Right ventricle myocardium superior (tissue), 1 donor: ENCODE measurements around the gene TMCO4. TPM values are rescaled to one million over a fixed set of nuclear protein-coding genes. Genes with fewer than 3 reads are reported as not detected.
A peak's percentile ranks its signal among the peaks of the same experiment; 100 is the strongest.

ENCODE experiments used
- ATAC-seq: fragments of 200-7000 bp; cut with Tn5 transposase; one replicate; pipeline ENCODE4 v1.9.1; 2020; ENCODE audit warnings: mild to moderate bottlenecking; ENCODE audit not compliant: poor library complexity
- DNase-seq: peaks from one replicate; pipeline ENCODE4 v3.0.0-alpha.2; 2020
- intact Hi-C: fragments of 100-400 bp; cut with DNase I; formaldehyde crosslinking; loops from one replicate; pipeline ENCODE4 v1.11.2; 2022
- total RNA-seq: library from RNA; stranded (reverse); fragmentation: NEBNext Ultra II Directional; extraction: Animal tissue kit (Norgen Biotek cat#: 25700); gene quantifications from one replicate; pipeline ENCODE4 v1.2.1, GENCODE V29; 2021
- donor health status: DM: no; HTN: yes; CAD: no; lungs with severe emphysema.

Gene TMCO4
- total RNA-seq, 1 donor from 2014 or later: 8.1 TPM

DNA sequence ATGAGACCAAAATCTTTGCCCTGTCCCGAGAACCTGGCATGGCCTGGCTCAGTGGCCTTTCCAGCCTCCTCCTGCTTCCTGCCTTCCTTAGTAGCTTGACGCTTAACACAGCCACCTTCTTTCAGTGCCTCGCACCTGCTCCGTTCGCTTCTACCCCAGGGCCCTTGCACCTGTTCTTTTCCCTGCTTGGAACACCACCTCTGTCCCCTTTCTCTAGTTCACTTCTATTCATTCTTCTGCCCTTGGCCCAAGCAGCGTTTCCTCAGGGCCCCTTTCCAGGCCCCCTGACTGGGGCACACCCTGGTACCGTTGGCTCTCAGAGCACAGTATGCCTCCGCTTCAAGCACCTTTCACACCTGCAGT, 144.0 kb downstream of the TMCO4 start:
- DNase-seq (no peak), ATAC-seq (no peak)
- intact Hi-C loops: no loop called here

- DNase-seq: no peak
- intact Hi-C loops: loop anchor here (5.0 kb wide), 1 partner anchor 313 kb away; no protein-coding TSS in a partner anchor
- no peak for ATAC-seq
These were observed 144.6 kb downstream of the TMCO4 start for GRCh38 chr1:19654886-19655717.

DNA sequence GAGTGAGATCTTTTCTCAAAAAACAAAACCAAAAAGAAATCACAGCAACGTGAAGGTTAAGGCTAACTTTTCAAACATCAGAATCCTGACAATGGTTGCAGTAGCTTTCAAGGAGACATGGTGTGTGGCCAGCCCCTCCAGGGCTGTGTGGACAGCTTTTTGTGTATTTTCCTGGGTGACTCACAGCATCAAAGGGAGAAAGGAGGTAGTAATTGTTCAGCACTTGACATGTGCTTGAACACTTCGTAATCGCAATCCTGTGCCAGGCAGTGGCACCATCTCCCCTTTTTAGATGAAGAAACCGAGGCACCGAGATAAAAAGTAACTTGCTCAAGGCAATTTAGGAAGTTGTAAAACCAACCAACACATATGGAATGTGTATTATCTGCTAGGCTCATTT, 145.3 kb downstream of the TMCO4 start:
- DNase-seq: no peak
- intact Hi-C loops: loop anchor here (5.0 kb wide), 1 partner anchor 312 kb away; no protein-coding TSS in a partner anchor
- no peak for ATAC-seq

- DNase-seq: peak; percentile 74
- ATAC-seq: peak; percentile 85
- intact Hi-C loops: loop anchor here (2.0 to 5.0 kb wide), 2 partner anchors 260 to 309 kb away; no protein-coding TSS in a partner anchor
These were observed 148.5 kb downstream of the TMCO4 start for GRCh38 chr1:19651141-19651737.

DNA sequence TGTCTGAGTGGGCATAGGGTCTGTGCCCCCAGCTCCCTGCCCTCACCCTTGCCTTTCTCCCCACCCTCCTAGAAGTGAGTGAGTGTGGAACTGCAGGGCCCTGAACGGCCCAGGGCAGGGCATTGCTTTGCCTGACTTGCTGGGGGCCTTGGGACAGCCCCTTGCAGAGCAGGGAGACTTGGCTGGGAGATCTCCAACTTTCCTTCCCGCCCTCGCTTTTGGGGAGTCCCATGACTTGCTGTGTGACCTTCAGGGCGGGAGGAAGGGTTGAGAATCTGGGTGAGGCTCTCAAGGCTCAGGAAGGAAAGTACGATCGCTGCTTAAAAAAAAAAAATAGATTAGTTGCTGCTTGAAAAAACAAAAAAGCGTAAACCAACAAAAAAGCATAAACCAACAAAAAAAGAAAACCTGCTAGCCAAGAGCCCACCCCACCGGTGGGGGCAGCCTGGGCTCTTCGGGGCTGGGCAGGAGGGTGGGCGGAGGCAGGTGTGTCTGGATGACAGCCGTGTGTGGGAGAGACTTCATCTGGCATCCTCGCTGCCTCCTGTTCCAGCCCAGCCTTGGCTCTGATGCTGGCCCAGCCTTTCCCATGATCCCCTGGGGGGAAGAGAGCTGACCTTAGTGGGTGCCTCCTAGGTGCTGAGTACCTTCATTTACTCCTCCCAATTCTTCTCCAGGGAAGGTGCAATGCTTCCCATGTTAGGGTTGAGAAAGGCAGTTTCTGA, 149.1 kb downstream of the TMCO4 start:
- DNase-seq: no peak
- intact Hi-C loops: loop anchor here (2.0 to 5.0 kb wide), 2 partner anchors 260 to 308 kb away; no protein-coding TSS in a partner anchor
- ATAC-seq: peak; percentile 24

DNA sequence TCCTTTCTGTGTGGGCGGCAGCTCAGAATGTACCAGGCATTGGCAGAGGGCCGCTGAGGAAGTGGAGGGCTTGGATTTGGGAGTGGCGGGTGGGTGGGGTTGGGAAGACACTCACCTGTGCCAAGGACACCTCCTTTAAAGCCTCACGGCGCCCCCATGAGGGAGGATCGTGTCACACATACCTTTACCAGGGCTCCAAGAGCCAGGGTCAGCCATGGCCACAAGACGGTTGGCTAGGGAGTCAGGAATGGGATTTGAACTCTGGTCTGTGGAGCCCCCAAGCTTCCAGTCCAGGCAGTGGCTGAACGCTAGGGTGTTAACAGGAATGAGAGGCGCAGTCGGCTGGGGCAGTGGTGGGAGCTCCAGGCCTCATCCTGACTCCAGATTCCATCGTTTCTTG, 151.0 kb downstream of the TMCO4 start:
- intact Hi-C loops: loop anchor here (5.0 kb wide), 1 partner anchor 161 kb away; the partner anchor contains the start of gene CAPZB
- no peak for DNase-seq
- ATAC-seq: no peak

DNA sequence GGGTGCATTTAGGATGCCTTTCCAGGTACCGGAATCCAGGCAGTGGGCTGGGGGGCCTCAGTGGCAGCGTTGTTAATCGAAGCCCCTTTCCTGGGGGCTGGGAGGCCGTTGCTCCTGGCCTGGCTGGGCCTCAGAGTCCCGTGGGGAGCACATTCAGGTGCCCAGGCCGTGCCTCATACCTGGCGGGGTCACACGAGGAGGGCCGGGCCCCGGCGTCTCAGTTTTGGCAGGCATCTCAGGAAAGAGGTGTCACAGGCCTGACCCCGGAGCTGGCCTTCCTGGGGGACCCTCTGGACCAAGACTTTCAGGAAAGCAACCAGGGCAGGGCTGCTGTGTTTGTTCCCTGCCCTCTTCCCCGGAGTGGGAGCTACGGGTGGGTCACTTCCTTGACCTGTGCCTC, 151.5 kb downstream of the TMCO4 start:
- no peak for ATAC-seq
- no peak for DNase-seq
- intact Hi-C loops: loop anchor here (5.0 kb wide), 1 partner anchor 161 kb away; the partner anchor contains the start of gene CAPZB

GRCh38 chr1:19647643-19648042, 152.1 kb downstream of the TMCO4 start:
- intact Hi-C loops: loop anchor here (5.0 kb wide), 1 partner anchor 160 kb away; the partner anchor contains the start of gene CAPZB
- ATAC-seq (no peak), DNase-seq (no peak)

DNA sequence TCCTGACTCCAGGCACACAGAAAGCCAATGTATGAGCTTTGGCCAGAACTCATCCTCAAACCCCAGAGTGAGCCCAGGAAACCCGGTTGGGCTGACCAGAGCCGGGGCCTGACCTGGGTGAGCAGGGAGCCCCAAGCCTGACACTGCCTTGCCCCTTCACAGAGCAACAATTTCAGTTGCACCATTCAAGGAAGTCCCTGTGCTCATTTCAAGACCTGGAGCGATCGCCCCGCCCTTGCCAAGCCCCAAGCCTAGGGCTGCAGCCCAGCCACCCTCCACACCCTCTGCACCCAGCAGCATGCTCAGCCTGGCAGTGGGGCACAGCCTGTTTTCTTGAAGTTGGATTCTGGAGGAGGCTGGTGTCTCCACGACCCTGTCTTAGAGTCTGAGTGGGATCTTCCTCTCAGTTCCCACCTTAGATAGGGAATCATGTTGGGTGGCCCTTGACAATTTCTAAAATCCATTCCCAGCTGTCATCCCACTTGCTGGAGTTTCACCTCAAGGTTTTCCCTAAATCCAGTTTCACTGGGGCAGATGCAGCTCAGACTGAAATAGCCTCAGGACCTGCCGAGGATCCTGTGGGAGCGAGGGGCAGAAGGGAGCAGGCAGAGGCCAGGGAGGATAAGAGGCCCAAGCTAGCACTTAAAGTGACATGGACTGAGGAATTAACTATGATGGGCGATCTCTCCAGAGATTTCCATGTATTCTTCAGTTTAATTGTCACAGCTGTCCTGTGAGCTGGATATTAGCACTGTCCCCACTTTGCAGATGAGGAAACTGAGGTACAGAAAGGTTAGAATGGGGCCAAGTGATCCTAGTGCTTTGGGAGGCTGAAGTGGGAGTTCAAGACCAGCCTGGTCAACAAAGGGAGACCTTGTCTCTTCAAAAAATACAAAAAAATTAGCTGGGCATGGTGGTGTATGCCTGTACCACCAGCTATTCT, 153.1 kb downstream of the TMCO4 start:
- DNase-seq (no peak), ATAC-seq (no peak)
- intact Hi-C loops: loop anchor here (5.0 kb wide), 1 partner anchor 159 kb away; the partner anchor contains the start of gene CAPZB

DNA sequence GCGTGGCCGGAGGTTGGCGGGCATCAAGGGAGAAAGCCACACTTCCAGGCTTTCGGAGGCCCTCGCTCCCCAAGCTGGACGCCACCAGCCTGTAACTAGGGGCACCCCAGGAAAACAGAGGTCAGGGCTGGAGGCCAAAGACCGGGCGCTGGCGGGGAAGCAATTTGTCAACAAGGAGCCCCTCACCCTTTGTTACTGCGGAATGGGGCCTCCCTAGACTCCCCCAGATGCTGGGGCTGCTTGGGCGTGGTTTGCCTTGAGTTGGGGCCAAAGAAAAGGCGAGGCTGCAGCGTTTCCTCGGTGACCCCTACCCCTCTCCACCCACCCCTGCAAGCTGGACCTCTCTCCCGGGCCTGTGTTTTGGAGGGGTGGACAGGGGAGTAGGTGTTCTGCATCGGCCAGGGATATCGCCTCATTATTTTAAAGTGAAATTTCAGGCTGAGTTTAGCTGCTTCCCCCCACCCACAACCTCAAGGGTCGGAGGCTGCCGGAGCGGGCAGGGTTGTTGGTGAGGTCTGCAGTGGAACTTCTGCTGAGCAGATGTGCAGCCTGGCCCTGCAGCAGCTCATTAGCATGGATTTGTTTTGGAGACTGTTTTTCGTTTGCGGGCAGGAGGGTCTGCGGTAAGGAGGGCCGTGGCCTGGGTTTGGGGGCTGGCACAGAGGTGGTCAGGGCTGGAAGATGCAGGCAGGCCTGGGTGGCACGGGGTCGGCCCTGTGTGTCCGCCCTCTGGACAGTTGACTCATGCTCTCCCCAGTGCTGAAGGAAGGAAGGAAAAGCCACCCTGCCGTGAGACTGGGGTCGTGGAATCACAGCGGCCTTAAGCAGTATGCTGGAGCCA, 154.1 kb downstream of the TMCO4 start:
- ATAC-seq (no peak), DNase-seq (no peak)
- intact Hi-C loops: loop anchor here (5.0 kb wide), 1 partner anchor 158 kb away; the partner anchor contains the start of gene CAPZB

DNA sequence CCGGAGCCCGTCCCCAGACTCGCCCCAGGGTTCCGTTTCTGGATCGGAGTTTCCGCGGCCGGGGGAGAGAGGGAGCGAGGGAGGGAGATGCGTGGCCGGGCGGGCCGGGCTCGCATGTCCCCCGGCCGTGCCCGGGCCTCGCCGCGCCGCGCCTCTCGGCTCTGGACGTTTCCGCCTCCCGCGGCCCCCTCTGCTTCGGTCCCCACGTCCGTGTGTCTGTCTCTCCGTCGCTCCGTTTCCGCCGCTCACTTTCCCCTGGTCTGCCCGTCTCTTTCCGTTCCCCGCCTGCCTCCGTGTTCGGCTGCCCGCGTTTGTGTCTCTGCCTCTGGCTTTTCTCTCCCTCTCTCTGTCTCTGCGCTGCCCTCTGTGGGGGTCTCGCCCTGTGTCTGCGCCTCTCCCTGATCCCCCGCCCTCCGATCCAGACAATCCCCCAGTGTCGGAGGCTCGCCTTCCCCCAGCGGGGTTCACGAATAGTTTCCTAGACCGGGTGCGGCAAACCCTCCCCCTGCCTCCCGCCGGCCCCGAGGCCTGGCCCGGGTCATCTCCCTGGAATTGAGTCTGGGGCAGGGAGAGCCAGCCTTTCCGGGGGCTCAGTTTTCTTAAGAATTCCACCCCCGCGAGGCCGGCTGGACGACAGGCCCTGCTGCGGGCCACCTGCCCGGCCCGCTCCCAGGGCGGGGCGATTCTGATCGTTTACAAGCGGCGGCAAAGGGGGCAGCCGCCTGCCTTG, 154.9 kb downstream of the TMCO4 start:
- DNase-seq (no peak), ATAC-seq (peak; percentile 8)
- intact Hi-C loops: loop anchor here (5.0 kb wide), 1 partner anchor 158 kb away; the partner anchor contains the start of gene CAPZB

DNA sequence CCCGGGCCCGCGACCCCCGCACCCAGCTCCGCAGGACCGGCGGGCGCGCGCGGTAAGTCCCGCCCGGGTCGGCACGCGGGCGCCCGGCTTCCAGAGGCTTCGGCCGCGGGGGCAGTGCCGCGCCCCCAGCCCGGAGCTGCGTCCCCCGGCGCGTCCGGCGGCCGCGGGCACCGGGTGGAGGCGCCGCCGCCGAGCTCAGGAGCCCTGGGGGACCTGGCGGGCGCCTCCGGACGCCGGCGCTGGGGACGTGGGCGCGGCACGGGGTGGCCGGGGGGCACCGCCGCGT, 155.4 kb downstream of the TMCO4 start:
- intact Hi-C loops: no loop called here
- no peak for DNase-seq
- ATAC-seq: peak; percentile 2

DNA sequence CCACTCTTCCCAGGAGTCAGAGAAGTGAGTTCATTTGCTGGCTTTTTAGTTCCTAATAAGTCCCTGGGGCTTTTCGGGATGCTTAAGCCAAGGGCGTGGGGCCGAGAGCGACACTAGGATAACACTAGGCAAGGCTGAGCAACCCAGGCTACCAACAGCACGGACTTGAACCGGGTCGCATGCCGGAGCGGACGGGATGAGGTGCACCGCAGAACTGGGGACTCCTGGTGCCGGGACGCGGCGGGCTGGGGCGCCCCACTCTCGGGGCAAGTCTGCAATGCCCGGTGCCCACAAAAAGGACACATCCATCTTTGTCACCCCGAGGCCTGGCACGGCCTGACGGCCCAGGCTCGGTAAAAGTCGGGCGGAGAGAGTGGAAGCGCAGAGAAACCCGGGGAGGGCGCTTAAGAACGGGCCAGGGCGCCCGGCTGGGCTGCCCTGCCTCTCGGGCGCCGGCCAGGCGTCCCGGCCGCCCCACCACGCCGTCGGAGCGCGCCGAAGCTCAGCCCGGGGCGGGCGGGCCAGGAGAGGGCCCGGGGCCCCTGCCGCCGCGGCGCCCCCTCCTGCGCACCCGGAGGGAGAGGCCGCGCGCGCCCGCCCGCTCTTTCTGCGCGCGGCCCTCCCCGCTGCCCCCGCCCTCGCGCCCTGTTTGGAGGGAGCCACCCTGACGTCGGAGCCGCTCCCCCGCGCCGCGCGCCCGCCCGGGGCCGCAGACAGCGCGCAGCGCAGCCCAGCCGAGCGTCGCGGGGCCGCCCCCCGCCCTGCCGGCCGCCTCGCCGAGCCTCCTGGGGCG, 155.9 kb downstream of the TMCO4 start, which contains the start of gene NBL1:
Gene NBL1, plus strand, starts transcription at position 710 of the 793 bp plus-strand sequence. CDS start 10,720 bp downstream, outside the sequence.
- ATAC-seq (peak; percentile 81), DNase-seq (peak; percentile 87)
- intact Hi-C loops: no loop called here

GRCh38 chr1:19643121-19643520, 156.6 kb downstream of the TMCO4 start:
- ATAC-seq: no peak
- intact Hi-C loops: no loop called here
- DNase-seq: no peak

DNA sequence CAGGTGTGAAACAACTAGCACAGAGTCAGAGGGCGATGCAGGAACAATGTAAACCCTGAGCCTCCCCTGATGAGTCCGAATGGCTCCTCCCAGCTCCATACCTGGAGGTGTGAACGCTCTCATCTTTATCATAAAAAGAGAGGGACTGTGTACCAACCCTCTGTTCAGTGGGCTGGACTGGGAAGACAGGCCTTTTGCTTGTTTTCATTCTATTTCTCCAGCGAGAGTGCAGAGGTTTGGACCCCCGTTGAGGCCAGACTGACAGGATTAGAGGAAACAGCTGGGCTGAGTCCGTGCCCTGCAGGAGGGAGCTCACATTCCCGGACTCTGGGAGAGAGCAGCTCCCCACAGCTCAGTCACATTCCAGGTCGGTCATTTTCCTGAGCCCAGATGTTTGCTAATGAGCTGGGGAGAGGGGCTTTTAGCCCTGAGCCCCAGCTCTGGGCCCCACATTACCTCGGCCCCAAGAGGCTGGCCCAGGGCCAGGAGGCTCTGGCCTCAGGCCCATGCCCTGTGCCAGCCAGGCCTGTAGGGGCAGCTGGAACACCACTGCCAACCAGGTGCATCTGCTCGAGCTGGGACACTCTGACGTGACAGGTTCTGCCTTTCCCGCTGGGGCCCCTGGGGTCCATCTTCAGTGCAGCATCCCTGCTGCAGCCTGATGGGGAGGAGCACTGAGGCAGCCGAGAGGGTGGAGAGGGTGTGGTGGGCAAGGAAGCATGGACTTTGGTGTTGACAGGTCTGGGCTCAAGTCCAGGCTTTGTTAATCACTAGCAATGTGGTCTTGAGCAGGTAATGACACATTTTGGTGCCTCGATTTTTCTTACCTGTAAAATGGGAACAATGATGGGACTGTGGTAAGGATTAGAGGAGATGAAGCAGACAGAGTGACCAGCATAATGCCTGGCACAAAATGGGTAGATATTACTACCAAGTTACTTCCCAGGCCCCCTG, 159.1 kb downstream of the TMCO4 start:
- no peak for ATAC-seq
- intact Hi-C loops: no loop called here
- DNase-seq: no peak
